Effector memory CD4-positive, alpha-beta T cell (primary cell): Measurements from ENCODE around the gene HAS3.
A peak's percentile ranks its signal among the peaks of the same experiment; 100 is the strongest.
"Not testable (repeated sequence)": the region's sequence is repeated elsewhere in the genome, so short reads cannot be mapped to it uniquely, and the experiment has no call there.

Source experiments
- DNase-seq, 3 donors: peaks; one replicate each; pipeline ENCODE4 v3.0.0-alpha.2; 2020
- H3K27ac ChIP-seq: 2 replicates; pipeline ENCODE4 v1.7.0; 2013; ENCODE audit warnings: mild to moderate bottlenecking, low read length, moderate library complexity; ENCODE audit not compliant: insufficient read depth, poor library complexity, severe bottlenecking
- H3K27me3 ChIP-seq: replicated peaks from 2 replicates; pipeline ENCODE4 v1.7.0; 2013; ENCODE audit warnings: mild to moderate bottlenecking, low read length; ENCODE audit not compliant: insufficient read depth, control insufficient read depth, poor library complexity, severe bottlenecking
- H3K36me3 ChIP-seq: 2 replicates; pipeline ENCODE4 v1.7.0; 2013; ENCODE audit warnings: mild to moderate bottlenecking, low read length, moderate library complexity; ENCODE audit not compliant: control insufficient read depth, insufficient read depth
- H3K4me1 ChIP-seq: 2 replicates; pipeline ENCODE4 v1.7.0; 2013; ENCODE audit warnings: low read length, mild to moderate bottlenecking; ENCODE audit not compliant: control insufficient read depth, insufficient read depth, poor library complexity, severe bottlenecking
- H3K4me3 ChIP-seq: 2 replicates; pipeline ENCODE4 v1.7.0; 2013; ENCODE audit warnings: low read length, low read depth, mild to moderate bottlenecking; ENCODE audit not compliant: insufficient read depth, poor library complexity, severe bottlenecking
- H3K9me3 ChIP-seq: 2 replicates; pipeline ENCODE4 v1.7.0; 2013; ENCODE audit warnings: mild to moderate bottlenecking, low read length, moderate library complexity; ENCODE audit not compliant: control insufficient read depth

The HAS3 gene

DNA sequence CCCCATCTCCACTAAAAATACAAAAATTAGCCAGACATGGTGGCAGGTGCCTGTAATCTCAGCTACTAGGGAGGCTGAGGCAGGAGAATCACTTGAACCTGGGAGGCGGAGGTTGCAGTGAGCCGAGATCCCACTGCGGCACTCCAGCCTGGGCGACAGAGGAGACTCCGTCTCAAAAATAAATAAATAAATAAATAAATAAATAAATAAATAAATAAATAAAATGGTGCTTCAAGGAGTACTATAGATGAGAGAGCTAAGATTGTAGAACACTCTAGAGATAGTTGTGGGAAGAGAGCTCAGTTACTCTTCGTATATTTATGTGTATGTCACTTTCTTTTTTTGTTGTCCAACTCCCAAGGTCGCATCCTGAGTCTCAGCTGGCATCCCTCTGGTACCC, 34.0 kb downstream of the HAS3 start:
- H3K36me3 ChIP-seq = peaks cover 53% of the 10 kb centered on the region
- H3K27ac ChIP-seq, H3K4me1 ChIP-seq, H3K9me3 ChIP-seq, DNase-seq, H3K27me3 ChIP-seq, H3K4me3 ChIP-seq: not testable (repeated sequence)

DNA sequence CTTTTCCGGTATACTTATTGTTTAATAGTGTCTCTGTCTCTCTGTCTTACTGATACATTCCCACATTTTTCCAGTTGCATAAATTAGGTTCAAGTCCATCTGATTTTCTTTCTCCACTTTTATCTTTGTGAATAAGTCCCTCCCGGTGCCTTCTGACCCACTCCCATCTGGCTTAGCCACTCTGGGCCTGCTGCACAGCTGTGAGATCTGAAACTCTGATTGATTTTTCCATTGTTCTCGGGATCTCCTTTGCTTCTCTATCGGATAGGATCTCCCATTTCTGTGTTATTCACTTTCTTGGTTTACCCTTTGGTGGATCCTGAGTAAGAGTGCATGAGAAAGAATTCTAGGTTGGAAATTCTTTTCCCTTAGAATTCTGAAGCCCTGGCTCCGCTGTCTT, 35.6 kb downstream of the HAS3 start:
- Histone ChIP-seq H3K27ac (no peak overlapping the region), H3K9me3 (no peaks in the 10 kb centered on the region), H3K4me3 (no peak overlapping the region), H3K27me3 (no peaks in the 10 kb centered on the region), H3K4me1 (no peaks in the 10 kb centered on the region), H3K36me3 (peaks cover 57% of the 10 kb centered on the region)
- DNase-seq = no peak

DNA sequence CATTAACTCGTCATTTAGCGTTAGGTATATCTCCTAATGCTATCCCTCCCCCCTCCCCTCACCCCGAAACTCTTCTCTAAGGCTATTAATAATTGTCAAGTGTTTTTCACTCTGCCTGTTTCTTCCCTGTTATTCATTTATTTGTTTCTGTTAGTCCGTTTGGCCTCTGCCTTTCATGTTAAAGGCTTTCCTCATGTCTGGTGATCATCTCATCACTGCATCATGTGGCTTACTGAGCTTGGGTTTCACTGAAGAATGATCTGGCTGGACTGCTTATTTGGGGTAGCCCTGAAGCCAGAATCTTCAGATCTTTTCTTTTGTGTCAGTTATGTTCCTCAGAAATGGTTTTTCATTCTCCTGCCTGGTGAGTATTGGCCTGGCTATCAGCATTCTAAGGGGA, 36.5 kb downstream of the HAS3 start:
- Histone ChIP-seq H3K4me1 (no peaks in the 10 kb centered on the region), H3K36me3 (peaks cover 57% of the 10 kb centered on the region), H3K4me3 (no peak overlapping the region), H3K9me3 (no peaks in the 10 kb centered on the region), H3K27me3 (no peaks in the 10 kb centered on the region), H3K27ac (no peak overlapping the region)
- DNase-seq = no peak

DNA sequence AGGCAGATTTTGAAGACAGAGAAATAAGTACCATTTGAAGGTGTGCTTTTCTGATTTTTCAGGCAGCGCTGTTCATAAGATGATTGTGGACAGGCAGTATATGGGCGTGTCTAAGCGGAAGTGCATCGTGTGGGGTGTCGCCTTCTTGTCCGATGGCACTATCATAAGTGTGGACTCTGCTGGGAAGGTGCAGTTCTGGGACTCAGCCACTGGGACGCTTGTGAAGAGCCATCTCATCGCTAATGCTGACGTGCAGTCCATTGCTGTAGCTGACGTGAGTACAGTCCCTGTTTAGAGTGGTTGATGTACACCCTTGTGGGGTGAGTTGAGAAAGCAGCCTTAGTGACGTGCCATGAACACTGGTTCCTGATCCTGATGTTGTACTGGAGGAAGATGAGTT, 37.7 kb downstream of the HAS3 start:
- Histone ChIP-seq H3K27me3 (no peaks in the 10 kb centered on the region), H3K9me3 (no peaks in the 10 kb centered on the region), H3K36me3 (peaks cover 54% of the 10 kb centered on the region), H3K4me3 (no peak overlapping the region), H3K4me1 (no peaks in the 10 kb centered on the region), H3K27ac (no peak overlapping the region)
- DNase-seq = no peak

DNA sequence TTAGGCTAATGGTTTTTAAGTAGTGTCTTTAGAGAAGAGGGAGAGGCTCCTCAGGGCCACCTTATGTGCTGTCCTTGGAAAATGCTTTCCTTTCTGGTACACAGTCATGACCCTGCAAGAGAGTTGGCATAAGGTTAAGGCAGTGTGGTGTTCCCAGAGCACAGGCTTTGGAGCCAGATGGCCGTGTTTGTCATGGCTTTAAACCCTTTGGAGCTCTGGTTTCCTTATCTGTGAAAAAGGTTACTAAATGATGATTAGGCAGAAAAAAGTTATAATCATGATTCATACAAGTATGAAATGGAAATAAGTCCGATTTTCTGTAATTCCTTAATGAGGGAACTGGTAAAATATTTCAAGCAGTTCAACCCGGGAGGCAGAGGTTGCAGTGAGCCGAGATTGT, 40.2 kb downstream of the HAS3 start:
- H3K36me3 ChIP-seq = peaks cover 38% of the 10 kb centered on the region
- H3K27ac ChIP-seq = no peak overlapping the region
- no peak overlapping the region for H3K4me3 ChIP-seq
- no peaks in the 10 kb centered on the region for H3K4me1 ChIP-seq
- DNase-seq = no peak
- no peaks in the 10 kb centered on the region for H3K27me3 ChIP-seq
- no peaks in the 10 kb centered on the region for H3K9me3 ChIP-seq

DNA sequence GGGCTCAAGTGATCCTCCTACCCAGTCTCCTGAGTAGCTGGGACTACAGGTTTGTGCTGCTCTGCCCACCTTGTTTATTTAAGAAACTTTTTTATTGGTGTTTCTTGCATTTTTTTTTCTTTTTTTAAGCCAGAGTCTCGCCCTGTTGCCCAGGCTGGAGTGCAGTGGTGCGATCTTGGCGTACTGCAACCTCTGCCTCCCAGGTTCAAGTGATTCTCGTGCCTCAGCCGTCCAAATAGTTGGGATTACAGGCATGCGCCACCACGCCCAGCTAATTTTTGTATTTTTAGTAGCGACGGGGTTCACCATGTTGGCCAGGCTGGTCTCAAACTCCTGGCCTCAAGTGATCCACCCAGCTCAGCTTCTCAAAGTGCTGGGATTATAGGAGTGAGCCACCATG, 44.2 kb downstream of the HAS3 start:
- not testable (repeated sequence) for H3K27ac ChIP-seq, H3K27me3 ChIP-seq, H3K9me3 ChIP-seq, H3K4me3 ChIP-seq, H3K4me1 ChIP-seq, DNase-seq
- H3K36me3 ChIP-seq = peaks cover 32% of the 10 kb centered on the region

DNA sequence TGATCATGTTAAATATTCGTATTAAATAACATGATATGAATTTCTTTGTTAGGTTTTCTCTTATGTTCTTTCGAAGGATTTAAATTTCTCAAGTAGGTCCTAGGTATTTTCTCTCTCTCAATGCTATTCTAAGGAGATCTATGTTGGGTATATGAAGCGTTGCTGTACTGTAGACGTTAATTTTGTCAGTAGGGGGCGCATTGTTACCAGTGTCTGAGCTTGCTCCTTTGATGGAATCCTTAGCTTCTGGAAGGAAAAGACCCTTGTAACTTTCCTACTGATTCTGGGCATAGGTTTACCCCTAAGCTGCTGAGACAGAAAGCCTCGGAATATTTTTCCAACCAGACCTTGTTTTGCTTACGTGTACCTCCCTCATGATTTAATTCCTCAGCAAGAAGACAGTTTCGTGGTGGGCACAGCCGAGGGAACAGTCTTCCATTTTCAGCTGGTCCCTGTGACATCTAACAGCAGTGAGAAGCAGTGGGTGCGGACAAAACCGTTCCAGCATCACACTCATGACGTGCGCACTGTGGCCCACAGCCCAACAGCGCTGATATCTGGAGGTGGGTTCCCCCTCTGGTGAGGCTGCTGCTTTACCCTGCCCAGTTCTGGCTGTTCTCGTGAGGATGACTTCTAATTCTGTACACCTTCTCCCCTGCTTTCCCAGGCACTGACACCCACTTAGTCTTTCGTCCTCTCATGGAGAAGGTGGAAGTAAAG, 44.9 kb downstream of the HAS3 start:
- peaks cover 36% of the 10 kb centered on the region for H3K36me3 ChIP-seq
- DNase-seq = peak in 2 of 3 donors; percentile 15 to 44
- H3K27ac ChIP-seq = no peak overlapping the region
- H3K4me3 ChIP-seq = no peak overlapping the region
- no peaks in the 10 kb centered on the region for H3K4me1 ChIP-seq
- no peaks in the 10 kb centered on the region for H3K9me3 ChIP-seq
- H3K27me3 ChIP-seq = no peaks in the 10 kb centered on the region

DNA sequence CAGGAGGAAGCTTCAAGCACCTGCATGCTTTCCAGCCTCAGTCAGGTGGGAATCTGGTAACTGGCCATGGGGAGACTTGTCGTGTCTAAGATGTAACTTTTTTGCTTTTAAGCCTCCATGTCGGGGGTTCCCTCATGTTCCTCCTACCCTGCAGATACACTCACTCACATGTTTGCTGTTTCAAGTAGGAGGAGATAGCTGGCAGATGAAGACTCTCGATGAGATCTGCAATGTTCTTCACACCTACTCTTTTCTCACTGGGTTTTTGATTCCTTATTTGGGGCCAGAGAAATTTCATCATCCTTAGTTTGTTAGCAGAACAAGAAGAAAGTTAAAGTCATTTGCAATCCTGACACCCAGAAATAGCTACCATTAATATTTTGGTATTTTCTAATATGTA, 51.7 kb downstream of the HAS3 start:
- Histone ChIP-seq H3K4me1 (no peaks in the 10 kb centered on the region), H3K27ac (no peak overlapping the region), H3K9me3 (no peaks in the 10 kb centered on the region), H3K4me3 (no peak overlapping the region), H3K36me3 (peaks cover 65% of the 10 kb centered on the region), H3K27me3 (no peaks in the 10 kb centered on the region)
- no peak for DNase-seq

DNA sequence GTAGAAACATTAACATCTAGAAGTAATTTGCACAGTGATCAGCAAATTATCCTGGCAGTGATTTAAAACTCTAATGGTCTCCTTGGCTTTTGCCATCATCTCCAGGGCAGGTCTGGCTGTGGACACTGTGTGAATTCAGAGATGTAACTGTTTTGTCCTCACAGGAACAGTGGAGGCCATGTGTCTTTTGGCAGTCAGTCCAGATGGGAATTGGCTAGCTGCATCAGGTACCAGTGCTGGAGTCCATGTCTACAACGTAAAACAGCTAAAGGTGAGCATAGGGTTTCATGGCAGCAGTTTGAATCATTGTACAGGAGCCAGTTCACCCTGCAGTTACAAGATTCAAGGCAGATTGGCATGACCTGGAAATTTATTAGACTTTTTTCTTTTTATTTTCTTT, 54.7 kb downstream of the HAS3 start:
- Histone ChIP-seq H3K27me3 (no peaks in the 10 kb centered on the region), H3K4me3 (no peak overlapping the region), H3K36me3 (peaks cover 56% of the 10 kb centered on the region), H3K9me3 (no peaks in the 10 kb centered on the region), H3K27ac (no peak overlapping the region), H3K4me1 (no peaks in the 10 kb centered on the region)
- DNase-seq = no peak

DNA sequence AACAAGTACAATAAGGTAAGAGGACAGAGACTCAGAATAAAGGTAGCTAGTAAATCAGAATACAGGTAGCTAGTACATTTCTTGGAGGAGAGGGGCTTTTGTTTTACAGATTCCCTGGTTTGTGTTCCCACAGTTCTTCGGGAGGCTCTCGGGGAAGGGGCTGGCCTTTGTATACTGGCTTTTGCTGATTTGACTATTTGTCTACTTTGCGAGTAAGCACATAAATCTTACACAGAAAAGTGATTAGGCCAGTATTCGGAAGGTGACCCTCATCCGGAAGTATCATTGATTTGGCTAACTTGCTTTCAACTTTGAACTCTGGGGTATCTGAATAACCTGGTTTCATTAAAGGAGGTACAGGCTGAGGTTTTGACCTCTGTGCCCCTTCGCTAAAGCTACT, 60.1 kb downstream of the HAS3 start:
- H3K9me3 ChIP-seq = no peaks in the 10 kb centered on the region
- peaks cover 52% of the 10 kb centered on the region for H3K36me3 ChIP-seq
- peaks cover 18% of the 10 kb centered on the region for H3K4me1 ChIP-seq
- H3K4me3 ChIP-seq = no peak overlapping the region
- DNase-seq = no peak
- no peak overlapping the region for H3K27ac ChIP-seq
- no peaks in the 10 kb centered on the region for H3K27me3 ChIP-seq
